Measurements from ENCODE around the gene CAVIN2. TPM values are rescaled to one million over a fixed set of nuclear protein-coding genes. Genes with fewer than 3 reads are reported as not detected.

Gene CAVIN2
- total and polyA plus RNA-seq, 2 donors (not counting 3 experiments of a cell fraction or from before 2014, with no cell fraction given) = 202 to 260 TPM

- Histone ChIP-seq H3K27ac (ENCODE audit: insufficient read depth, low read depth, low read length) (no peak overlapping the region), H3K27me3 (ENCODE audit: control insufficient read depth in 2 of 2, insufficient read depth in 2 of 2, low read length in 2 of 2) (peaks cover 3 to 13% of the 10 kb centered on the region in 2 experiments), H3K79me2 (ENCODE audit: control insufficient read depth, insufficient read depth, low read length) (no peaks in the 10 kb centered on the region), H3K9me3 (replicated peaks; ENCODE audit: control insufficient read depth, insufficient read depth, low read length) (no peaks in the 10 kb centered on the region), H3K9me1 (replicated peaks; ENCODE audit: control insufficient read depth, extremely low read depth, insufficient read depth, low read length) (no peaks in the 10 kb centered on the region), H4K20me1 (replicated peaks; ENCODE audit: control insufficient read depth, extremely low read depth, insufficient read depth, low read length) (no peaks in the 10 kb centered on the region), H3K36me3 (ENCODE audit: control insufficient read depth in 2 of 2, extremely low read depth in 1 of 2, insufficient read depth in 2 of 2, low read length in 2 of 2) (no peaks in the 10 kb centered on the region), H3K4me2 (ENCODE audit: insufficient read depth, low read length) (no peak overlapping the region), H3K9ac (replicated peaks; ENCODE audit: extremely low read depth, insufficient read depth, low read length) (no peak overlapping the region), H2AFZ (ENCODE audit: low read depth, low read length) (no peak overlapping the region), H3K4me1 (ENCODE audit: control insufficient read depth, extremely low read depth, insufficient read depth, low read length) (no peaks in the 10 kb centered on the region), H3K4me3 (replicated peaks in 1 of 3; ENCODE audit: insufficient read depth in 1 of 3, low read depth in 1 of 3, low read length in 3 of 3) (no peak overlapping the region)
- no peak for FAIRE-seq
- no TSS peak for BruUV-seq (replicated peaks)
- DNase-seq (ENCODE audit: low read depth, low spot score) = no peak
- no peak for TF ChIP-seq EZH2 (IDR thresholded peaks at IDR 0.05; ENCODE audit: borderline replicate concordance, low read depth, low read length, severe bottlenecking)
- TF ChIP-seq MYC (IDR thresholded peaks at IDR 0.05; ENCODE audit: low read depth, low read length) = no peak
- TF ChIP-seq JUN (IDR thresholded peaks at IDR 0.05; ENCODE audit: borderline replicate concordance, insufficient read depth, insufficient read length, low read depth) = no peak
- POLR2A ChIA-PET = no interaction called here
- CTCF ChIA-PET = interaction anchor here (0.6 kb wide), 1 partner anchor 230 kb away, joined by 3 read pairs; no protein-coding TSS in a partner anchor
- dilution Hi-C loops (cut with MboI; ENCODE audit: extremely low pct_ligation_motif_present, low sequenced_read_pairs) (no loop called here), intact Hi-C loops (cut with micrococcal nuclease) (no loop called here)
Measured at GRCh38 chr2:191795715-191796114, 51.2 kb downstream of the CAVIN2 start.

GRCh38 chr2:191791953-191792560 lies 54.8 kb downstream of the CAVIN2 start:
- Histone ChIP-seq H3K9ac (replicated peaks; ENCODE audit: extremely low read depth, insufficient read depth, low read length) (no peak overlapping the region), H2AFZ (ENCODE audit: low read depth, low read length) (no peak overlapping the region), H3K4me1 (ENCODE audit: control insufficient read depth, extremely low read depth, insufficient read depth, low read length) (no peaks in the 10 kb centered on the region), H3K9me3 (replicated peaks; ENCODE audit: control insufficient read depth, insufficient read depth, low read length) (no peaks in the 10 kb centered on the region), H3K79me2 (ENCODE audit: control insufficient read depth, insufficient read depth, low read length) (no peaks in the 10 kb centered on the region), H3K27ac (ENCODE audit: insufficient read depth, low read depth, low read length) (no peak overlapping the region), H3K9me1 (replicated peaks; ENCODE audit: control insufficient read depth, extremely low read depth, insufficient read depth, low read length) (no peaks in the 10 kb centered on the region), H3K4me2 (ENCODE audit: insufficient read depth, low read length) (no peak overlapping the region), H3K4me3 (replicated peaks in 1 of 3; ENCODE audit: insufficient read depth in 1 of 3, low read depth in 1 of 3, low read length in 3 of 3) (no peak overlapping the region), H4K20me1 (replicated peaks; ENCODE audit: control insufficient read depth, extremely low read depth, insufficient read depth, low read length) (no peaks in the 10 kb centered on the region), H3K36me3 (ENCODE audit: control insufficient read depth in 2 of 2, extremely low read depth in 1 of 2, insufficient read depth in 2 of 2, low read length in 2 of 2) (no peaks in the 10 kb centered on the region), H3K27me3 (ENCODE audit: control insufficient read depth in 2 of 2, insufficient read depth in 2 of 2, low read length in 2 of 2) (peaks cover 11 to 30% of the 10 kb centered on the region in 2 experiments)
- intact Hi-C loops (cut with micrococcal nuclease) = no loop called here
- dilution Hi-C loops (cut with MboI; ENCODE audit: extremely low pct_ligation_motif_present, low sequenced_read_pairs) = no loop called here
- FAIRE-seq = no peak
- ChIA-PET CTCF (no interaction called here), POLR2A (no interaction called here)
- BruUV-seq (replicated peaks) = no TSS peak
- DNase-seq (ENCODE audit: low read depth, low spot score) = no peak
- no peak for TF ChIP-seq FOS (IDR thresholded peaks at IDR 0.05; ENCODE audit: borderline replicate concordance, insufficient read depth, low read length)
- TF ChIP-seq CTCF (IDR thresholded peaks at IDR 0.05; ENCODE audit: extremely low read depth in 1 of 2, insufficient read depth in 1 of 2, low read depth in 1 of 2, low read length in 2 of 2) = no peak
- TF ChIP-seq GATA2 (IDR thresholded peaks at IDR 0.05; ENCODE audit: insufficient read depth, insufficient read length, low read depth, low read length) = no peak
- TF ChIP-seq EZH2 (IDR thresholded peaks at IDR 0.05; ENCODE audit: borderline replicate concordance, low read depth, low read length, severe bottlenecking) = no peak
- no peak for TF ChIP-seq POLR2AphosphoS5 (IDR thresholded peaks at IDR 0.05; ENCODE audit: insufficient read depth, low read depth, low read length)
